Measurements from ENCODE around the gene ARID1B.

GRCh38 chr6:157119502-157120027 lies 342.4 kb downstream of the ARID1B start:
- TF ChIP-seq RBAK (tag by site-specific recombination; IDR thresholded peaks at IDR 0.05): no peak
- TF ChIP-seq ZNF792 (tag by site-specific recombination; IDR thresholded peaks at IDR 0.05): no peak
- TF ChIP-seq ZNF449 (tag by site-specific recombination; IDR thresholded peaks at IDR 0.05): no peak
- TF ChIP-seq ZNF138 (tag by site-specific recombination; IDR thresholded peaks at IDR 0.05; ENCODE audit: borderline replicate concordance): no peak
- no peak for TF ChIP-seq ZBTB1 (tag by site-specific recombination; IDR thresholded peaks at IDR 0.05)
- no peak for TF ChIP-seq ZBTB21 (tag by site-specific recombination; IDR thresholded peaks at IDR 0.05)
- TF ChIP-seq ZNF223 (tag by site-specific recombination; IDR thresholded peaks at IDR 0.05): no peak
- TF ChIP-seq ZSCAN23 (tag by site-specific recombination; IDR thresholded peaks at IDR 0.05): no peak
- no peak for TF ChIP-seq BCL11A (tag by site-specific recombination; IDR thresholded peaks at IDR 0.05; ENCODE audit: low read depth)

Data from HEK293 (cell line).